GM12892 (cell line): ENCODE data around the gene CSRP1.

Experiments
- POLR2A ChIP-seq: IDR thresholded peaks from 2 replicates; pipeline ENCODE4 v1.6.1; 2011; ENCODE audit warnings: low read depth, low read length, control low read depth
- POLR2AphosphoS5 ChIP-seq: IDR thresholded peaks from 2 replicates; pipeline ENCODE4 v1.6.1; 2011; ENCODE audit warnings: low read depth, low read length, control low read depth
- TAF1 ChIP-seq: IDR thresholded peaks from 2 replicates; pipeline ENCODE4 v1.6.1; 2011; ENCODE audit warnings: low read depth, mild to moderate bottlenecking, control low read depth, low read length, borderline replicate concordance

- TF ChIP-seq POLR2A (no peak), POLR2AphosphoS5 (no peak), TAF1 (no peak)
Observed at GRCh38 chr1:201533836-201534235, 26.9 kb upstream of the CSRP1 start.
